H1 (cell line): ENCODE measurements around the gene C20orf144. TPM values are rescaled to one million over a fixed set of nuclear protein-coding genes. Genes with fewer than 3 reads are reported as not detected.

Experiments used
- CHD1 ChIP-seq: IDR thresholded peaks from 2 replicates; pipeline ENCODE4 v1.6.1; 2012; ENCODE audit warnings: low read depth, low read length, improper control_type of control experiment
- HDAC6 ChIP-seq: IDR thresholded peaks from one replicate; pipeline ENCODE4 v1.7.1; 2012; ENCODE audit warnings: low read depth, mild to moderate bottlenecking, inconsistent platforms, low read length, moderate library complexity
- POLR2A ChIP-seq, 2 experiments: IDR thresholded peaks; 1 replicate in 1 of 2; 2 replicates in 1 of 2; pipeline ENCODE4 v1.6.1; 2011; ENCODE audit warnings: low read depth in 2 of 2, low read length in 2 of 2, mild to moderate bottlenecking in 2 of 2; ENCODE audit errors: control extremely low read depth in 1 of 2
- RFX5 ChIP-seq: IDR thresholded peaks from 2 replicates; pipeline ENCODE4 v1.6.1; 2011; ENCODE audit warnings: low read depth, low read length, improper control_type of control experiment, borderline replicate concordance
- TAF1 ChIP-seq: IDR thresholded peaks from 2 replicates; pipeline ENCODE4 v1.6.1; 2011; ENCODE audit warnings: mild to moderate bottlenecking, low read depth, low read length
- TBP ChIP-seq: IDR thresholded peaks from 2 replicates; pipeline ENCODE4 v1.6.1; 2011; ENCODE audit warnings: low read depth, low read length, improper control_type of control experiment
- polyA plus RNA-seq, 7 experiments: library from polyadenylated mRNA; depleted of rRNA in 3 of 7; stranded (reverse) in 5 of 7; unstranded in 2 of 7; fragments of >200 nt in 5 of 7; fragments of 200-250 nt in 2 of 7; gene quantifications; 1 replicate in 5 of 7; 2 replicates in 1 of 7; 4 replicates in 1 of 7; pipeline versions ENCODE4 v1.2.1 to v1.2.3, GENCODE V29; 2011 to 2013; ENCODE audit warnings: missing spikeins in 2 of 7, mixed read lengths in 2 of 7
- total RNA-seq: library from RNA; stranded (reverse); fragmentation: NEBNext Ultra II Directional; extraction: Animal tissue kit (Norgen Biotek cat#: 25700); gene quantifications from 2 replicates; pipeline ENCODE4 v1.2.1, GENCODE V29; 2021

C20orf144 gene
- total and polyA plus RNA-seq, 2 of the 8 experiments (the other 6 are each of a cell fraction or from before 2014, with no cell fraction given), result 0.21 to 0.24 TPM

- TF ChIP-seq TBP (no peak), RFX5 (no peak), POLR2A (IDR thresholded peaks at IDR 0.05; ENCODE audit: control extremely low read depth in 1 of 2, low read depth in 2 of 2, low read length in 2 of 2) (no peak), HDAC6 (no peak), TAF1 (no peak), CHD1 (no peak)
Observed at GRCh38 chr20:33689493-33689892, 27.4 kb downstream of the C20orf144 start (continued).
